Stimulated activated CD4-positive, alpha-beta T cell treated with anti-CD3 and anti-CD28 coated beads, TNF-alpha, amount 100 ng/mL, for 4 hours (primary cell): ENCODE measurements around the gene RPH3AL.
"Not testable (repeated sequence)": the region's sequence is repeated elsewhere in the genome, so short reads cannot be mapped to it uniquely, and the experiment has no call there.

Experiments
- DNase-seq, 3 experiments: peaks; one replicate each; pipeline ENCODE4 v3.0.0-alpha.2; 2020; ENCODE audit warnings: low read depth in 3 of 3

Gene RPH3AL

DNA sequence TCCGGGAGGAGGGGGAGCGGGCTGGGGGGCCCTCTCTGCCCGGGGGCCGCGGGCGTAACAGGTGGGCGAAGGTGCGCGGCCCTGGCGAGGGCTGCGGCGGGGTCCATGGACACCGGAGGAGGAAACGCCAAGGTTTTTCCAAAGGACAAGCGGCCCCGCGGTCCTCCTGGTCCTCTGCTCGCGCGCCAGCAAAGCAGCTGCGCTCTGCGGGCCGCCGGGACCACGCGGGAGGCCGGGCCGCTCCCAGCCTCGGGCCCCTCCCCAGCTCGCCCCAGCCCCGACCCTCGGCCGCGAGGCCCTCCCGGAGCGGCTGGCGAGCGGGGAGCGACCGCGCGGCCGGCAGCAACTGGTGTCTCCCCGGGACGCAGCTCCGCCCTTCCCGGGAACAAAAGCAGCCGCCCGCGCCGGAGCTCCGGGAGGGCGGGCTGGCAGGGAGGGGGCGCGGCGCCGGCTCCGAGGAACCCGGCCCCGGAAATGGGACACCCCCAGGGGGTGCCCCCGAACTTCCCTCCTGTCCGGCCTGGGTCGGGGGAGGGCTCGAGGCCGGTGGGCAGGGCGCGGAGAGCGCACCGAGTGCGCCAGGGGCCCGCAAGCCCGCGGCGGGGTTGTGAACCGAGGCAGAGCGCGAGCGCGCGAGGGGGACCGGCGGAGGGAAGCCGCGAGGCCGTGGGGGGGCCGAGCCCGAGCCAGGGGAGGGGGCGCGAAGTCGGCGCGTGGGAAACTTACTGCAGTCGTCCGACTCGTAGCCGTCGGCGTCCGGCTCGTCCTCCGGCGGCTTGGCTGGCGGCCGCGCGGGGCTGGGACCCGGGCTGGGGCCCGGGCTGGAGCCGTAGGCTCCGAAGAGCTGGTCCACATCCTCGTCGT is 172.0 kb downstream of the RPH3AL start:
- no peak for DNase-seq

DNA sequence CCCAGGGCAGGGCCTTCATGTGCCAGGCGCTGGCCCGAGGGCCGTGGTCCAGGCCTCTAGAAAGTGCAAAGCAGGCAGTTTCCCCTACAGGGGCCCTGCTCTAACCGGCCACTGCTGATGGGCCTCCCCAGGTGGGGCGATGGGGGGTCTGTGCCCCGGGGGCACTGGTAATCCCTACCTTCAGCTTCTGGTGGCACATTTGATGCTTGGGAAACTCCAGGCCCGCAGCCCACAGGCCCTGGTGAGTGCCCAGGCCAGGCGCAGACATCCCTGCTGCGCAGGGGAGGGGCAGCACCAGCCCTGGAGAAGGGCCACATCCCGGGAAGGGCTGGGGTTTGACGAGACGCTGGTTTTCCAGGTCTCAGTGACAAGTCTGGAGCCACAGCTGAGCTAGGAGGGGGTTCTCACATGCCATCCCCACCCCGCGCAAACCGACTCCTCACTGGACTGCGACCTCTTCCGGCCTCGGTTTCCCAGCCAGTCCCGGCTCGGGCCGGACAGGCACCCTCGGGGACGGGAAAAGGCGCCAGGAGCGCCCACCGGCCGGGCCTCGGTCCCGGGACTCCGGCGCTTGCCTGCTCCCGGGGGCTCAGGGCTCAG is 172.7 kb downstream of the RPH3AL start:
- DNase-seq, result no peak

DNA sequence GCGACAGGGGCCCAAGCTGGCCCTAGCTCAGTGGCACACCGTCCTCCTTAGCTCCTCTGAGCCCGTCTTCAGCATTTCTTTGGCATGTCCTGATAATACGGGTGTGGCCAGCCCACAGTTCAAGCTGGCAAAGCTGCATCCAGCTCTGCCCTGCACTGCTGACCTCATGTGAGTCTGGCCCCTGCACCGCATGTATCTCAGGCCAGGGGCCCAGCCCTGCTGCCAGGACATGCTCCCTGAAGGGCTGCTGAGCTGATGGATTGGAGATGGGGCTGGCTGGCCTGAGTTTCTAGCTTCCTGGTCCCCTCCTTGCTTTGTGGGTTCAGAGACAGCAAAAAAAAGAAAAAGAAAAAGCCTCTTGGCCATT is 173.6 kb downstream of the RPH3AL start:
- no peak for DNase-seq

DNA sequence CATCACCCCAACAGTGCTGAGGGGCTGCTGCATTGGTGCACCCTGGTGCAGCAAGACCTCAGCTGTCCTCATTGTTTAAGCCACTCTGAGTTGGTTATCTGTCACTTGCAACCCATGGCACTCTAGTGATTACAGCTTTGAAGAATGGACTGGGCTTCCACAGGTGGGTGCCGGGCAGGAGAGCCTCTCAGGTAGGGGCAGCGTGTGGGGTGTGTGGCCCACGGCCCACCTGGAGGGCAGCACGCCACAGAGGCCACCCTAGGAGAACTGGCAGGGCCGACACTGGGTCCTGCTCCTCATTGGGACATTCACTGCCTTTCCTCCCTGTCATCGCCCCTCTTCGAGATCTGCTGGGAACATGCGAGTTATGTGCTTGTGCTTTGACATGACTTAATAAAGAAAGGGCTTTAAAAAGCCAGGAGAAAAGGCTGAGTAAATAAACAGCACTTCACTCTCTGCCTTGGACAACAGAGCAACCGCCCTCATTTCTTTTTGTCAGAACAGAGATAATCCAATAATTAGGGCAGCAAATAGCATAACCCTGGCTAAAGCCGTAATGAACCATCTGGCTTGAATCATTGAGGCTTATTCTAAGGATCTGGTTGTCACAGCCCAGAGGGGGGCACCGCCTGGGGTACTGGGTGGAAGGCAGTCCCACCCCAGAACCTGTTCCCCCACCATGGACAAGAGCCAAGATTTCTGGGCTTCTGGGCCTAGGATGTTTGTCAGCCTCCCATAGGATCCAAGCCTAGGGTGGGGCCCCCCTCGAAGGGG is 174.1 kb downstream of the RPH3AL start:
- no peak for DNase-seq

DNA sequence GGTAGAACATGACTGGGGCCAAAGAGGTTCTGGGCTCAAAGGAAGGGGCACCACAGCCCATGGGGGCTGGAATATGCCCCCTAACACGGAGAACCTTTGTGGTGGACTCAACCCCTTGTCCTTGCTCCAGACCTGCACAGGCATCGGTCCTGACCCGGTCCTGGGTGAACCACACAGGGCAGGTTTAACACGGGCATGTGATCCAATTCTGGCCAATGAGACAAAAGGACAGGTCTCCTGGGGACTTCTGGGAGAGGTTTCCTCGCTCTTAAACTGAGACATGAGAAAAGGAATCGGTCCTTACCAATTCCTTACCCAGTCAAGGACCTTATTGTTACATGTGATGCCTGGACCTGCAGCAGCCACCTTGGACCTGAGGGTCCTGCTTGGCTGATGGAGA is 174.8 kb downstream of the RPH3AL start:
- no peak for DNase-seq

DNA sequence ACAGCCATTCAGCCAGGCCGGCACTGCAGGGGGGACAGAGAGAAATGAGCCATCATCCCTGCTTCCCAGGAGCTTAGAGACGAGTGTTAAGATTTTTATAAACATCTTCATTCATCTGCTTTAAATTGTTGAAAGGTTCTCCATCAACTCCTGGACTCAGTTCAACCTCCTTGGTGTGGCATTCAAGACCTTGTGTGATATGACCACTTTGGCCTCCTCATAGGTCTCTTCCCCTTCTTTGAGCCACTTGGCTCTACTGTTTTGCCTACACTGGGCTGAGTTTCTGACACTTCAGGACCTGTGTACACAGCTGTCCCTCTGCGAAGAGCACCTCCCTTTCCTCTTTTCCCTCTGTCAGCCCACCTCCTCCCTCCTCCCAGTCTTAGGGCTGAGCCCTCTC is 175.5 kb downstream of the RPH3AL start:
- DNase-seq, result no peak

DNA sequence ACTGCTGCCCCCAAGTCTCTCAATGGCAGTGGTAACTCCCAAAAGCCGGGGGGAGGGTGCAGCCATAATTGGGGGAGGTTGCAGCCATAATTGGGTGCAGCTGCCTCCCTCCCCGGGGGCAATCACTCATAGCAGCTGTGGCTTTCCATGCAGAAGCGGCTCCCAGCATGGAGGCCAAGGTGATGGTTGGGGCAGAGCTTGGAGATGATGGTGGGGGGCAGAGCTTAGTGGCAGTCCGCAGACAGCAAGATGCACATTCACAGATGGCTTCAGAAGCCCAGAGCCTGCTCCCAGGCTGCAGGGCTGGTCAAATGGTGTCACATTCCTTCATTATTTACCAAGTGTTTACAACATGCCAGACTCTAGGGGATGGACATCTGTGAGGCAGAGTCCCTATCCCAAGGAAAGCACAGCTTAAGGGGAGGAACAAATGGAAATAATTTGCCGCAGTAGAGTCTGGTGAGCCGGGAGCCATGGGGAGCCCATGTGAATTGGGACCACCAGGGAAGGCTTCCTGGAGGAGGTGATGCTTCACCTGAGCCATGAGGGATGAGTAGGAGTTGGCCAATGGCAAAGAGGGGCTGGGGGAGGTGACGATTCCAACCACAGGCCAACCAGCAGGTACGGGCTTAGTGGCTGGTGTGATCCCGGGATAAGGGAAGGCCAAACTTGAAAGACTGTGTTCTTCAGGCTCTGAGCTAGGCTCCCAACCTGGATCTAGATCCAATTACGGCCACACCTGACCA is 179.3 kb downstream of the RPH3AL start:
- DNase-seq, result no peak

DNA sequence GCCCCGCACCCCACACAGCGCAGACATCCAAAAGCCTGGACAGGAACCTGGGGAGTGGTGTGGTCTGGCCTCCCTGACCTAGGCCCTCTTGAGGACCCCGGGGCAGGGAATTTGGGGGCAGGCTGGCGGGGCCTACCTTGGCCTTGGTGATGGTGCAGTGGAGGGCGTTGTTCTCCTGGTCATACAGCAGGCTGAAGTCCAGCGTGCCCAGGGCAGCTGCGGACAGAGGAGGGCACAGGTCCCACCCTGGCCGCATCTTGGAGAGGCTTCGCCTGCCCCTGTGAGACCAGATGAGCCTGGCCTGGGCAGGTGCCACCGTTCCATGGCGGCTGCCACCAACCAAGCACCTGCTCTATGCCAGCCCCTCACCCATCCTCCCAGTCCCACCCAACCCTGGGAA is 180.2 kb downstream of the RPH3AL start:
- no peak for DNase-seq

DNA sequence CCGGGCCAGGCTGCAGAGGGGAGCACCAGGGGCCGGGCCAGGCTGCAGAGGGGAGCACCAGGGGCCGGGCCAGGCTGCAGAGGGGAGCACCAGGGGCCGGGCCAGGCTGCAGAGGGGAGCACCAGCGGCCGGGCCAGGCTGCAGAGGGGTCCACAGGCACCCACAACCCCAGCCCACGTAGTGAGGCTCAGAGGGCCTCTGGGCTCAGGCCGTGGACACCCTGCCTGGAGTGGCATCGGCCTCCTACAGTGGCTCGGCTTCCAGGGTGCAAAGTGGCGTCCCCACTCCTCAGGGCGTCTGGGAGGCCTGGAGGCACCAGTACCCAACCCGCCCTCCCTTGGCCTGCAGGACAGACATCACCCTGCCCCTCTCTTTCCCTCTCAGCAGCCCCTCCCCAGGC is 180.7 kb downstream of the RPH3AL start:
- no peak for DNase-seq

DNA sequence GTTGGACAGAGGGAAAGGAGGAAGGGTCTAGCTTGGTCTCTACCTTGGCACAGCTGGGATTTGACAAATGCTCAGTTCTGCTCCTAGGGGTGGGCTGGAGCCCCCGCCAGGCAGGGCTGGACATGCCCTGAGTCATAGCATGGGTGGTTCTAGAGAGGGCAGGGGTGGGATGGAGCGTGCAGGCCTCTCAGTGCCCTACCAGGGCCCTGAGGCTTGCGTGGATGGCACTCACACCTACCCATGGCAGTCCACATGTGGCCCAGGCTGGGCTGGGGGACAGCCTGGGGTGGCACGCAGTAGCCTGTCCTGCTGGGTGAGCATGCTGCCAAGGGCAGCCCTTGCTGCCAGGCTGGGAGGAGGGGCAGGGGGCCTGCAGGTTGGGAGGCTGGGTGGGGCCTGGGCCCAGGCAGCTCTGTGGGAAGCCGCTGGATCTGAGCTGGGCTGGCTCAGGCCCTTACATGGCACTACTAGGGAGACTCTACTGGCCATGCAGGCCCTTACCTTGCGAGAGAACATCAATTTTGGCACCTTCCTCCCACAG is 182.4 kb downstream of the RPH3AL start:
- no peak for DNase-seq

DNA sequence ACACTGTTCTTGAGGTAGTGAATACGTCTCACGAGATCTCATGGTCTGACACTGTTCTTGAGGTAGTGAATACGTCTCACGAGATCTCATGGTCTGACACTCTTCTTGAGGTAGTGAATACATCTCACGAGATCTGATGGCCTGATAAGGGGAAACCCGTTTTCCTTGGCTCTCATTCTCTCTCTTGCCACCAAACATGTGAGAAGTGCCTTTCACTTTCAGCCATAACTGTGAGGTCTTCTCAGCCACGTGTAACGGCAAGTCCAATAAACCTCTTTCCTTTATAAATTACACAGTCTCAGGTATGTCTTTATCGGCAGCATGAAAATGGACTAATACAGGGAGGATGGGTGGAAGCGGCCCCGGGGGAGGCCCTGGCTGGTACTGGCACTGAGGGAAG is 184.0 kb downstream of the RPH3AL start:
- not testable (repeated sequence) for DNase-seq

DNA sequence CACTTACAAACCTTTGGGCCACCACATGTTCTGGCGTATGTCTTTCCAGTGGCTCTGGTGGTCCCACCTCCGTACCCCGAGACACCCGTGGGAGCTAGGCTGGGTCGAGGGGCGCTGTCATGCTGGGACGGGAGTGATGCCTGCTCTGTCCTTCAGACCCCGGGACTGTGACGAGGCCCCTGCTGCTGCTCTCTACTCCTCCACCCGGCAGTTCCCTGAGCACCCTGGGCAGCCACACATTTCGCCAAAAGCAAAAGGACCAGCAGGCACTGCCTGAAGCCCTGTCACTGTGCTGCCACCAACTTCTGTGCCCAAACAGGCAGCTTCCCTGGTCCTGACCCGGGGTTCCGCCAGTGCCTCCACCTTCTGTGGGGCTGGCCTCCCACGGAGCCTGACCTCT is 186.7 kb downstream of the RPH3AL start:
- DNase-seq, result no peak

DNA sequence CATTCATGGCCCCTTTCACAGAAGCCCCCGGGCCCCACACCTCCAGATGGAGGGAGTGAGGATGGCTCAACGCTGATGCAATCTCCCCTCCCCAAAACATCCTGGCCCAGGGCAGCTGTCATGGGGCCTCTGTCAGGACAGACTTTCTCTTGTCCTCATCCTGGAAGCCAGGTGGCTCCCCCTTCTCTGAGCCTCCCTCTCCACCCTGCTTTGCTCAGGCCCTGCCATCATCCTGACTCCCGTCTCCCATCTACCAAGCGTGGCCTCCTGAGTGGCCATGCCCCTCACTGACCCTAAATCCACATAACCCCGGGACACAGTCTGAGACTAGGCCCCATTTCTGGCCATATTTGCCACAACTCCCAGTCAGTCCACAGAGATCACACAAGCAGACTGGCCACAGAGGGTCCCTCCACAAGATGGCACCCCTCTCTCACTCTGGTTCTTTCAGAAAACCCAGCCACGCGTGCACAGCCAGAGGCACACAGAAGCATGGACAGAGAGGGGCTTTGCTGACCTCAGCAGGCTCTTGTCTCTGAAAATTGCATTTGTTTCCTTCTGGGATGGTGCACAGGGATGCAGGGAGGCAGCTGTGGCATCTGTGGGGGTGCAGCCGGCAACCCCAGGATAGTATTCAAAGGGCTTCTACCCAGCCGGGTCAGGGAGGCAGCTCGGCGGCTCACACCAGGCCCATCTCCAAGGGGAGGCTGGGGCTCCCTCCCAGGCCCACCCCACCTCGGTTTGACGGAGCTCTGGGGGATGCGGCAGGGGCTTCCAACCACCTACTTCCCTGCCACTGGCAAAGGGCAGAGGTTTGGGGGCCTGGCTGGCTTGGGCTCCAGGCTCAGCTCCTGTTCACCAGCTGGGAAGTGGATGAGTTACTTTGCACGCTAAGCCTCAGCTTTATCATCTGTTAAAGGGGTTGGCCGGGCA is 188.0 kb downstream of the RPH3AL start:
- DNase-seq, result no peak

DNA sequence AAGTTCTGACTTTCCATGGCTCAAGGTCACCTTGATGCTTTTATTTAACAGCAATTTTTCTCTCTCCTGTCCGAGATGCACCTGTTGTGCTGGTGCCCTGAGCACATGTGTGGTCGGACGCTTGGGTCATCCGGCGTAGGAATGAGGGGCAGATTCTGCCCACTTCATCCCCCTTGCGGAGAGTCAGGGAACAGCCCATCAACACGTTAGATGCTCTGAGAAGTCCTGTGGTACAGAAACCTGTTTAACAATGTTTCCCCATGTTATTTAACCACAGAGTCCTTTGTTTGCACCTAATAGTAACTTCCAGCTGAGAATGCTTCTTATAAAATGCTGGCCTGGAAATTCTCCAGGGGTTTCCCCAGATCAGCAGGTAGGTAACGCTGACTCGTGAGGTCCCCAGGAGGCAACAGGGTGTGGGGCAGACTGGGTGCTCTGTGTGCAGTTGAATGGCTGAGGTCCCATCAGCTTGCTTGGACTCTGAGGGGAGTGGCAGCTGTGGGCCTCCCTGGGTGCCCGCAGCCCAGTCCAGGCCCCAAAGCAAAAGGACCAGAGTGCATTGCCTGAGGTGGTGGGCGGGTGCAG is 189.0 kb downstream of the RPH3AL start:
- DNase-seq, result no peak

DNA sequence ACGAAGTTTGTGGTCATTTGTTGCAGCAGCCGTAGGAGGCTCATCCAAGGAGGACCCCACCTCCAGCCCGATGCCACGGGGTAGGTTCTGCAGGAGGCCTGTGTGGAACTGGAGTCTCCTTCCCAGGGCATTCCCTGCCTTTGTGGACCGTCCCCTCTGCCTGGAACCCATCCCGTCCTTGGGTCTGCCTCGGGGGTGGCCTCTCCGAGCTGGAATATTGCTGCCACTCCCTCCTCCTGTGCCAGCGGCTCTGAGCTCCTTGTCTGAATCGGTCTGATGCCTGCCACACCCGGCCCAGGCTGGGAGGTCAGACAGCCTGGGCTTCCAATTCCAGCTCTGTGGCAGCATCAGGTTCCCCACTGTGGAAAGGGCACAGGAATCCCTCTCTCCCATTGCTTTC is 189.9 kb downstream of the RPH3AL start:
- no peak for DNase-seq
